Measurements from ENCODE around the gene GRIN3B.

Gene GRIN3B

DNA sequence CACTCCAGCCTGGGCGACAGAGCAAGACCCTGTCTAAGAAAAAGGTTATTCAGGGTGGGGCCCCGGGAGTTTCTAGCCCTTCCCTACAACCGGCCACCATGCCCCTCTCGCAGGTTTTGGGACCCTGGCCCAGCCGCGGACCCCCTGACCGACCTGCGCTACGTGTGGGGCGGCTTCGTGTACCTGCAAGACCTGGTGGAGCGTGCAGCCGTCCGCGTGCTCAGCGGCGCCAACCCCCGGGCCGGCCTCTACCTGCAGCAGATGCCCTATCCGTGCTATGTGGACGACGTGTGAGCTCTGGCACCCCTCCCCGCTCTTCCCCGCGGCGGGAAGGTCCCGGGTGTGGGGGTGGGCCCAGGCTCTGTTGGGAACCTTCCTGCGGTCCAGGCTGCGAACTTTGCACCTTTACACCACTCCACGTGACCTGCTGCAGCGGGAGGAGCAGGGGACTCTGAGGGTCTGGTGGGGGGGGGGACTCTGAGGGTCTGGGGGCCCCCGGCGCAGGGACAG lies 46.0 kb downstream of the GRIN3B start:
- no peak for DNase-seq

DNA sequence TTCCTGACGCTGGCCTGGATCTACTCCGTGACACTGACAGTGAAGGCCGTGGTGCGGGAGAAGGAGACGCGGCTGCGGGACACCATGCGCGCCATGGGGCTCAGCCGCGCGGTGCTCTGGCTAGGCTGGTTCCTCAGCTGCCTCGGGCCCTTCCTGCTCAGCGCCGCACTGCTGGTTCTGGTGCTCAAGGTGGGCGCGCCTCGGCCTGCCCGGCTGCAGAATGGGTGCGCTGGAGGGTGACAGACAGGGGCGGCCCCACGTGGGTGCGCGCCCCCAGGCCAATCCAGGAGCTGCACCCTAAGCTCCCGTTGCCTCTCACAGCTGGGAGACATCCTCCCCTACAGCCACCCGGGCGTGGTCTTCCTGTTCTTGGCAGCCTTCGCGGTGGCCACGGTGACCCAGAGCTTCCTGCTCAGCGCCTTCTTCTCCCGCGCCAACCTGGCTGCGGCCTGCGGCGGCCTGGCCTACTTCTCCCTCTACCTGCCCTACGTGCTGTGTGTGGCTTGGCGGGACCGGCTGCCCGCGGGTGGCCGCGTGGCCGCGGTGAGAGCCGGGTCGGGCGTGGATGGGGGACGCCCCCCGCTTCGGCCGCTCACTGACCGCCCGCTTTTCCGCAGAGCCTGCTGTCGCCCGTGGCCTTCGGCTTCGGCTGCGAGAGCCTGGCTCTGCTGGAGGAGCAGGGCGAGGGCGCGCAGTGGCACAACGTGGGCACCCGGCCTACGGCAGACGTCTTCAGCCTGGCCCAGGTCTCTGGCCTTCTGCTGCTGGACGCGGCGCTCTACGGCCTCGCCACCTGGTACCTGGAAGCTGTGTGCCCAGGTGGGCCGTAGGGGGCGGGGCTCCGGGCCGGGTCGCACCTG lies 46.8 kb downstream of the GRIN3B start:
- DNase-seq, result no peak

DNA sequence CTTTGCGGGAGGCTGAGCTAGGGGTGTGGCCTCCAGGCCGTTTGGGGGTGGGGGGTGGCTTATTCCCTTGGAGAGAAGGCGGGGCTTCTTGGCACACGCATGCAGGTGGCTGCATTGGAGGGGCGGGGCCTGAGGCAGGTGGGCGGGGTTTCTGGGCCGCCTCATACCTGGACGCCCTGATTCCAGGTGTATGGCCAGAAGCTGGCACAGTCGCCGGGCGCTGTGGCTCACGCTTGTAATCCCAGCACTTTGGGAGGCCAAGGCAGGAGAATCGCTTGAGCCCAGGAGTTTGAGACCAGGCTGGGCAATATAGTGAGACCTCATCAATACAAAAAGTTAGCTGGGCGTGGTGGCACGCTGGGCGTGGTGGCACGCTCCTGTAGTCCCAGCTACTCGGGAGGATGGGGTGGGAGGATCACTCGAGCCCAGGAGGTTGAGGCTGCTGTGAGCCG lies 47.5 kb downstream of the GRIN3B start:
- DNase-seq, result no peak

DNA sequence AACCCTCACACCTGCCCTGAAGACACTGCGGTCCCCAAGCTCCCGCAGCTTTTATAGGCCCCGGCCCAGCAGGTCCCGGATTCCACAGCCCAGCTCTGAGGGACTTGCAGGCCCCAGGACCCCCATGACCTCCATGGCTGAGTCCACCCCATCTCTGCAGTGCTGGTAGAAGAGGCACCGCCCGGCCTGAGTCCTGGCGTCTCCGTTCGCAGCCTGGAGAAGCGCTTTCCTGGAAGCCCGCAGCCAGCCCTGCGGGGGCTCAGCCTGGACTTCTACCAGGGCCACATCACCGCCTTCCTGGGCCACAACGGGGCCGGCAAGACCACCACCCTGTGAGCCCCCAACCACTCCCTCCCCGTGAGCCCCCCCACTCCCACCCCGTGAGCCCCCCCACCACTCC lies 48.9 kb downstream of the GRIN3B start:
- no peak for DNase-seq

DNA sequence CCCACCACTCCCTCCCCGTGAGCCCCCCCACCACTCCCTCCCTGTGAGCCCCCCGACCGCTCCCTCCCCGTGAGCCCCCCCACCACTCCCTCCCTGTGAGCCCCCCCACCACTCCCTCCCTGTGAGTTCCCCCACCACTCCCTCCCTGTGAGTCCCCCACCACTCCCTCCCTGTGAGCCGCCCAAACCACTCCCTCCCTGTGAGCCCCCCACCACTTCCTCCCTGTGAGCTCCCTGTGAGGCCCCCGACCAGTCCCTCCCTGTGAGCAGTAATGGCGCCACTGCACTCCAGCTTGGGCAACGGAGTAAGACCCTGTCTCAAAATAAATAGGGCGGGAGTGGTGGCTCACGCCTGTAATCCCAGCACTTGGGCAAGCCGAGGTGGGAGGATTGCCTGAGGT lies 49.6 kb downstream of the GRIN3B start:
- DNase-seq, result no peak

GRCh38 chr19:1050989-1051788 lies 51.0 kb downstream of the GRIN3B start:
- no peak for DNase-seq

DNA sequence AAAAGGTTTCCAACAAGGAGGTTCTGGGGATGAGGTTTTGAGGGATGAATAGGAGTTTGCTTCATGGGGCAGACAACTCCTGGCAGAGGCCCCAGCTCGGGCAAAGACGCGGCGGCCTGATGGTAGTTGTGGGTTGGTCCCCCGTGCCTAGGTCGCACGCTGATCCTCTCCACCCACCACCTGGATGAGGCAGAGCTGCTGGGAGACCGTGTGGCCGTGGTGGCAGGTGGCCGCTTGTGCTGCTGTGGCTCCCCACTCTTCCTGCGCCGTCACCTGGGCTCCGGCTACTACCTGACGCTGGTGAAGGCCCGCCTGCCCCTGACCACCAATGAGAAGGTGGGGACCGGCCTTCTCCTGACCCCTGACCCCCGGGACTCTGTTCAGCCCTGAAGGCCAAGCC lies 51.6 kb downstream of the GRIN3B start:
- no peak for DNase-seq

GRCh38 chr19:1052349-1052975 lies 52.2 kb downstream of the GRIN3B start:
- no peak for DNase-seq

DNA sequence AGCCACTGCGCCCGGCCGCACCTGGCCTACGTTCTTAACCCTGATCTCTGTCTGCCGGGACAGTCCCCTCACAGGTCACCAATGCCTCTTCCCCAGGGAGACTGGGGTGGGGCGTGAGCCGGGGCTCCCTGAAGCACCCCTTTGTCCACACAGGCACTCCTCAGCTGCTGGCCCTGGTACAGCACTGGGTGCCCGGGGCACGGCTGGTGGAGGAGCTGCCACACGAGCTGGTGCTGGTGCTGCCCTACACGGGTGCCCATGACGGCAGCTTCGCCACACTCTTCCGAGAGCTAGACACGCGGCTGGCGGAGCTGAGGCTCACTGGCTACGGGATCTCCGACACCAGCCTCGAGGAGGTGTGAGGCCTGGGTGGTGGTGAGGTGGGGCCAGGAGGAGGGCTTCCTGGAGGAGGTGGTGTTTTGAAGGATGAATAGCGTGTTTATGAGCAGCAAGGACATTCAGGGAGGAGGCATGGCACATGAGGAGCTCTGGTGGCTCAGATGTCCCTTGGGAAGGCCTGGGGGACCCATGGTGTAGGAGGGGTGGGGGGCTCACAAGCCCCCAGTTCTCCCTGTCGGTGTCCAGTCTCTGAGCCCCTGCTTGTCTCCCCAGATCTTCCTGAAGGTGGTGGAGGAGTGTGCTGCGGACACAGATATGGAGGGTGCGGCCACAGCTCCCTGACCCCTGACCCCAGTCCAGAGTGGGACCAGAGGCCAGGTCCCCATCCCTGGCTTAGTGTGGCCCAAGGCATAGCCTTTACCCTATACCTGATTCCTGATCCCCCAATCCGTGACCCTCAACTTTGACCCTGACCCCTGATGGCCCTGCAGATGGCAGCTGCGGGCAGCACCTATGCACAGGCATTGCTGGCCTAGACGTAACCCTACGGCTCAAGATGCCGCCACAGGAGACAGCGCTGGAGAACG lies 53.2 kb downstream of the GRIN3B start:
- DNase-seq, result no peak

- DNase-seq, result no peak
These were observed 54.1 kb downstream of the GRIN3B start for GRCh38 chr19:1054102-1055027.

- no peak for DNase-seq
These were observed 54.8 kb downstream of the GRIN3B start for GRCh38 chr19:1055028-1055425.

- no peak for DNase-seq
These were observed 55.8 kb downstream of the GRIN3B start for GRCh38 chr19:1055886-1056620.

DNA sequence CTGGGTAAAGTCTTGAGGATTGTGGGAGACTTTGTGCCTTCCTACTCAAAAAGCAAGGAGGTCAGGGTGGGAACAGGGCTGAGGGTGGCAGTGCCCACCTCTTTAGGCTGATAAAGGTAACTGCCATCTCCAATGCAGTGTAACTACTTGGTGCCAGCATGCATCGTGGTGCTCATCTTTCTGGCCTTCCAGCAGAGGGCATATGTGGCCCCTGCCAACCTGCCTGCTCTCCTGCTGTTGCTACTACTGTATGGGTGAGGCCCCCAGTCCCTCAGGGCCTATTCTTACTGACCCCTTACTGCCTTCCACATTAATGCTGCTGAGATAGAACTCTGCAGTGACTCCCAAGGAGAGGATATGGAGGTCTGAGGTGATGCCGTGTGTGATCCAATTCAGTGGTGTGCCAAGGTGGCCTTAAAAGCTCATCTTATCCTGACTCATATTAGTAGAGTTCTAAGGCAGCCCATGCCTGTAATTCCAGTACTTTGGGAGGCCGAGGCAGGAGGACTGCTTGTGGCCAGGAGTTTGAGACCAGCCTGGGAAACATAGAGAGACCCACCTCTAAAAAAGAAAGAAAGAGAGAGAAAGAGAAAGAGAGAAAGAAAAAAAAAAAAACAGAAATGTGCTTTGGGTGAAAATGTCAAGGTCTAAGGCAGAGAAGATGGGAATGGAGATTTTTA lies 57.1 kb downstream of the GRIN3B start:
- no peak for DNase-seq

DNA sequence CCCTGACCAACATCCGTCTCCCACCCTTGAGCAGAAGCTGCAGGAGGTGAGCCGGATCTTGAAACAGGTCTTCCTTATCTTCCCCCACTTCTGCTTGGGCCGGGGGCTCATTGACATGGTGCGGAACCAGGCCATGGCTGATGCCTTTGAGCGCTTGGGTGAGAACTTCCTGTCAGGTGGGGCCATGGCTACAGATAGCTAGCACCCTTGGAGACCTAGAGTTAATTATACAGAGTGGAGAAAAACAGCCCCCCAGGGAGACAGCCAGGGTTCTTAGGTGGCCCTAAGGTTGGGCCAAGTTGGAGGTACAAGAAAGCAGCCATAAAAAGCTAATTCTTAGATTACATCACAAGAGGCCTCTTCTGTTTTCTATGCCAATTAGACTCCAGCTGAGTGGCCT lies 57.9 kb downstream of the GRIN3B start:
- no peak for DNase-seq
